GM12873 (cell line): ENCODE results near the gene NCAM2.

ENCODE experiments used
- CTCF ChIP-seq: IDR thresholded peaks from 2 replicates; pipeline ENCODE4 v1.5.1; 2012; ENCODE audit warnings: low read depth, mild to moderate bottlenecking, moderate library complexity, low read length, control low read depth; ENCODE audit not compliant: insufficient read depth; ENCODE audit errors: missing control alignments

Gene NCAM2

GRCh38 chr21:21046063-21046462, 47.9 kb downstream of the NCAM2 start:
- no peak for TF ChIP-seq CTCF

- TF ChIP-seq CTCF = no peak
These were observed 53.2 kb downstream of the NCAM2 start for GRCh38 chr21:21051109-21052055.

GRCh38 chr21:21052672-21053071, 54.5 kb downstream of the NCAM2 start:
- no peak for TF ChIP-seq CTCF

GRCh38 chr21:21057349-21058062, 59.3 kb downstream of the NCAM2 start:
- TF ChIP-seq CTCF = no peak

- no peak for TF ChIP-seq CTCF
These were observed 65.6 kb downstream of the NCAM2 start for GRCh38 chr21:21063828-21064227.

GRCh38 chr21:21064353-21064752, 66.1 kb downstream of the NCAM2 start:
- TF ChIP-seq CTCF = no peak

GRCh38 chr21:21067375-21067774, 69.2 kb downstream of the NCAM2 start:
- no peak for TF ChIP-seq CTCF
